Activated T-helper 17 cell treated with anti-CD3 and anti-CD28 coated beads, Interleukin-2, amount 50 U/mL, for 72 hours (primary cell): ENCODE measurements around the gene TRMT2A. TPM values are rescaled to one million over a fixed set of nuclear protein-coding genes. Genes with fewer than 3 reads are reported as not detected.

Source experiments
- ATAC-seq: fragments of 150-1000 bp; cut with Tn5 transposase; replicated peaks from 2 replicates; pipeline ENCODE4 v1.10.0; 2021; ENCODE audit warnings: mild to moderate bottlenecking, moderate library complexity
- H3K27ac Mint-ChIP-seq: one replicate; pipeline ENCODE4 v1.8.0; 2022; ENCODE audit warnings: mixed read lengths
- H3K27me3 Mint-ChIP-seq: one replicate; pipeline ENCODE4 v1.8.0; 2022; ENCODE audit warnings: mixed read lengths
- H3K36me3 Mint-ChIP-seq: one replicate; pipeline ENCODE4 v1.8.0; 2022; ENCODE audit warnings: low read depth, mild to moderate bottlenecking, mixed read lengths
- H3K4me1 Mint-ChIP-seq: one replicate; pipeline ENCODE4 v1.8.0; 2022; ENCODE audit warnings: mixed read lengths
- H3K4me3 Mint-ChIP-seq: one replicate; pipeline ENCODE4 v1.8.0; 2022; ENCODE audit warnings: mild to moderate bottlenecking, mixed read lengths
- H3K9me3 Mint-ChIP-seq: one replicate; pipeline ENCODE4 v1.8.0; 2022; ENCODE audit warnings: mixed read lengths
- total RNA-seq, 2 donors: library from RNA; stranded (reverse); gene quantifications; one replicate each; pipeline ENCODE4 v1.2.3, GENCODE V29; 2022

The TRMT2A gene
- total RNA-seq, 2 donors from 2014 or later = 71.7 to 110 TPM

DNA sequence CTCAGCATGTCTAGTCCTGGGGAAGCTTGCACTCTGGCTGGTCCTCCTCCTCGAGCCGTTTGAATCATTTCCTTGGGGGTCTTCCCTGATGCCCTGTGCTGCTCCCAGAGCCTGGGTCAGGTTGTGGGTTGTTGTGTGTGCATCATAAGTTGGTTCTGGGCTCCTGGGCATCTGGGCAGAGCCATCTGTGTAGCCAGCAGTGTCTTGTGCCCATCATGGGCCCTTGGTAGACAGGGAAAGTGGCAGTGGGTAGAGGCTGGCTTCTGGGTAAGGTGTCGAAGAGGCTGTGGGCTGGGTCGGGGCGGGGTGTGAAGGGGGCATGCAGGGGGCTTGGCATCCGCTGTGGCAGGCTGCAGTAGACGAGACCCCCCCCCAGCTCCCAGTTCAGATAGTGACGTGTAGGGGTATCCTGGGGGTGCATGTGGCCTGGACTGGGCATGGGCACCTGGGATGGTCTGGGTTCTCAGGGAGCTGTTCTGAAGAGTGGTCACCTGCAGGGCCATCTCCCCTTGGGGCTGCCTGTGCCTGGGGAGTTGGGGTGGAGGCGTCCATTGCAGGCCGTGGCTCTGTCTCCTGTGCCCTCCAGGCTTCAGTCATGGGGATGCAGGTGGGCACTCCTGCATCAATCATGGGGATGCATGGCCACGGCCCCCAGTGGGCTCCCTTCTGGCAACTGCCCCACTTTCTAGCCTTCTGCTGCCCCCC, 7.2 kb upstream of the TRMT2A start:
- H3K4me1 Mint-ChIP-seq = no peaks in the 10 kb centered on the region
- H3K27ac Mint-ChIP-seq = peak overlapping the region; percentile 33
- H3K4me3 Mint-ChIP-seq = no peak overlapping the region
- H3K9me3 Mint-ChIP-seq = no peaks in the 10 kb centered on the region
- H3K27me3 Mint-ChIP-seq = no peaks in the 10 kb centered on the region
- H3K36me3 Mint-ChIP-seq = peaks cover 91% of the 10 kb centered on the region
- ATAC-seq = no peak

DNA sequence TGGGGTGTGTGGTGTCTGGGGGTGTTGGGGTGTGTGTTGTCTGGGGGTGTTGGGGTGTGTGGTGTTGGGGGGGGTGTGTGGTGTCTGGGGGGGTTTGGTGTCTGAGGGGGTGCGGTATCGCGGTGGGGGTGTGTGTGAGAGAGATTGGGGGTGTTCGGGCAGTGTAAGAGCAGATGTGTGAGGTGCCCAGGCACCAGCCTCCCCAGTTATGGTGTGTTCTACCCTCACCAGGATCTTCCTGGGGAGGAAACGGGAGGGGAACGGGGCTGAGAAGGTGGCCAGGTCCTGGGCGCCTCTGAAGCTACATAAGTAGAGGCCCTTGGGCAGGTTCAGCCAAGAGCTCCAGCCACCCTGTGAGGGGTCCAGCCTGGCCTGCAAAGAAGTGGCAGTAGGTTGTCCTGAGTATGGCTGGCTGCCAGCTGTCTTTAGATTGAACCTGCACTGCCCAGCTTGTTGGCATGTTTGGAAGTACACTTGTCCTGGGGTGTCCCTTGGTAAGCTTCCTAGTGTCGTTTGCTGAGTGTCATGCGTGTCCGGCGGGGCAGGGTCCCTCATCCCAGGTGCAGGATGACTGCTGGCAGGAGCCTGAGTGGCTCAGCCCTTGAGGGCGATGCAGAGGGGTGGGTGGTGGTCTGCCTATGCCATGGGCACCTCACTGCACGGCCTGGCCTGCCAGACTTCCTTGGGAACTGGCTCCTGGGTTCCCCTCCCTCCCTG, 6.5 kb upstream of the TRMT2A start:
- Mint-ChIP-seq H3K27ac (peak overlapping the region; percentile 33), H3K4me1 (peaks cover 4% of the 10 kb centered on the region), H3K27me3 (no peaks in the 10 kb centered on the region), H3K4me3 (no peak overlapping the region), H3K9me3 (no peaks in the 10 kb centered on the region), H3K36me3 (peaks cover 98% of the 10 kb centered on the region)
- no peak for ATAC-seq

DNA sequence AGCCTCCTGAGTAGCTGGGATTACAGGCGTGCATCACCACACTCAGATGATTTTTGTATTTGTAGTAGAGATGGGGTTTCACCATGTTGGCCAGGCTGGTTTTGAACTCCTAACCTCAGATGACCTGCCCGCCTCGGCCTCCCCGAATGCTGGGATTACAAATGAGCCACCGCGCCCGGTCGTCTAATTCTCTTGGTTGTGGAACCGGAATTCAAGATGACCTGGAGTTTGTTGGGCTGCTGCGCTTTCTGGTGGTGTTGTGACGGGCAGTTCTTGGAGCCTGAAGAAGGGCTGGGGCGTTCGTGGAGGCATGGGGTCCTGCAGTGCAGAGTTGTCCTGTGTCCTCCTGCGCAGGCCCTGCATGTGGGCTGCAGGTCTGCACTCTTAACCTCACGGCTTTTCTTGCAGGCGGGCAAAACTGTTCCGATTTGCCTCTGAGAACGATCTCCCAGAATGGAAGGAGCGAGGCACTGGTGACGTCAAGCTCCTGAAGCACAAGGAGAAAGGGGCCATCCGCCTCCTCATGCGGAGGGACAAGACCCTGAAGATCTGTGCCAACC, 4.9 kb upstream of the TRMT2A start:
- Mint-ChIP-seq H3K27ac (no peak overlapping the region), H3K4me1 (peaks cover 4% of the 10 kb centered on the region), H3K36me3 (peaks cover 97% of the 10 kb centered on the region), H3K27me3 (no peaks in the 10 kb centered on the region), H3K4me3 (peak overlapping the region; percentile 16), H3K9me3 (no peaks in the 10 kb centered on the region)
- ATAC-seq = no peak

DNA sequence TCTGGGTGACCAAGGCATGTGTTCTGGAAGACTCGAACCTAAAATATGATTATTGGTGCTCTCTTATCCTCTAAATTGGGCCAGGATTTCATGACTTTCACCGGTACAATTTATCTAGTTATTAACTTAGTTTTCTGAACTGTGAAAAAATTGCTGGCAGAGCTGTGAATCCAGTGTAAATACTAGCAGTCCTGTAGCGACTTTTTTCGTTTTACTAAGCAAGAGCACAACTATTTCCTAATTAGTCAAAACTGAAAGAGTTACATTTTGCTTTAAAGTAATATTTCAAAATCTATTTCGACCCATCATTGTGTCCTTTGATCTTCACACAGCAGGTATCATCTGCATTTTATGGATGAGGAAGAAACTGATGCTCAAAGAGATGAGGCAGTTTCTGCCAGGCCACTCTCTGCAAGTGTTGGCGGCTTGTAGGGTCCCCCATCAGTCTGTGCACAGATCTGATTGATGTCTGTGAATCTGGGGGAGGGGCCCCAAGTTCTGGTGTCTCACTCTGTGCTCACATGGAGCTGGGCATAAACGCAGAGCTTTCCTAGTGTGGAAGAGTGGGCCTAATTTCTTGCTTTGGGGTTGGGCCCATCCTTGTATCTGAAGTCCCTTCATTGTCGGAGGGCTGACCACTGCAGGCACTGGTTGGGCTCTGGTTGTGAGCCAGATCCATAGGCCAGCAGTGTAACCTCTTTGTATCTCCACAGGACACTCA, 1.4 kb upstream of the TRMT2A start:
- H3K36me3 Mint-ChIP-seq = peaks cover 90% of the 10 kb centered on the region
- H3K4me3 Mint-ChIP-seq = peak overlapping the region; percentile 86
- ATAC-seq = no peak
- peak overlapping the region; percentile 90 for H3K27ac Mint-ChIP-seq
- no peaks in the 10 kb centered on the region for H3K9me3 Mint-ChIP-seq
- peaks cover 9% of the 10 kb centered on the region for H3K4me1 Mint-ChIP-seq
- no peaks in the 10 kb centered on the region for H3K27me3 Mint-ChIP-seq

DNA sequence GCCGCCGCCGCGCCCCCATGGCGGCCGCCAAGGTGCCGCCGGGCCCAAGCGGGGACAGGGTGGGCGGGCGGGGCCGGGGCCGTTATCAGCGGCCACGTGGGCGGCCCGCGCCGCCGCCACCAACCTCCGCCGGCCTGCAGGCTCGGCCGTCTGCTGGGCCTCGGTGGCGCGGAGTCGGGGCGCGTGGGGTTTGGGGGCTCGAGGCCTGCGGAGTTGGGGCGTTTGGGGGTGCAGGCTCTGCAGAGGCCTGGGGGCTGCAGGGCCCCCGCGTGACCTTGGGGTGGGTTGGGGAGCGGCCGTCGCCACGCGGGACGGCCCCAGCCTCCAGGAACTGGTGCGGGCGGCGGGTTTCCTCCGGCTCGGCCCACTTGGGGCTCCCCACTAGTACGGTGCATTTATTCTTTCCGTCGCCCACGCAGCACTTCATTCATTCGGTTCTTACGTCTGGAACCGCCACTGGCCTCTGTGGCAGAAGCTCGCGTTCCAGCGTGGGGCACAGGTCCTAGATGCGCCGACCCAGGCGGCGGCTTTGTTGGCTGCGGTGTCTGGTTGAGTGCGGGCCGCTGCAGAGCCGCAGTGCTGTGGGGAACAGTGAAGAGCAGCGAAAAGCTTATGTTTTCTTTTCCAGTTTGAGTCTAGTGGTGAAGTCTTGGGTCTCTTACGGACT, 740 bp upstream of the TRMT2A start:
- H3K36me3 Mint-ChIP-seq = peaks cover 83% of the 10 kb centered on the region
- H3K4me1 Mint-ChIP-seq = peaks cover 9% of the 10 kb centered on the region
- ATAC-seq = peak; percentile 53

DNA sequence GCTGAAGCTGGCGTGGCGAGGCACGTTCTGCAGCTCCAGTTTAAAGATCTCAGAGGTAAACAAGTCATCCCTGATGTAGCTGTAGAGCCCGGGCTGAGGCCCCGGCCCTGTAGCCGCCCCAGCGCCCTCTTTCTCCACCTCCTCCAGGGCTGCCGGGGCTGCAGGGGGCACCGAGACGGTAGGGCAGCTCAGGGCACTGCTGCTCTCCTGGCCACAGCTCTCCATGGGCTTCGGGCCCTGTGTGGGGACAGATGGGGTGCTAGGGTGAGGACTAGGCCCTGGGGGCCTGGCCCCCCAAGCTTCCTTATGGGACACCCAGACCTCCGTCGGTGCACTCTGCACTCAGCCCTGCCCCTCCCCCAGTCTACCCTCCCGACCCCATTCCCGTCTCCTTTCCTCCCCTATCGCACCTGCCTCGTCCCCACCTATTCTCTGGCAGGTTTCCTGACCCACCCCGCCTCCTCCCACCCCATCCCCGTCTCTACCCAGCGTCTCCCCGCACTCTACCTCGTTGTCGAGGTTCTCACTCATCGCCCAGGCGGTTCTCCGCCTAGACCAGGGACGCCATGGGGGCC, 563 bp downstream of the TRMT2A start:
- Mint-ChIP-seq H3K27ac (peak overlapping the region; percentile 90), H3K27me3 (no peaks in the 10 kb centered on the region), H3K4me1 (peaks cover 14% of the 10 kb centered on the region), H3K4me3 (peak overlapping the region; percentile 86), H3K36me3 (peaks cover 80% of the 10 kb centered on the region), H3K9me3 (no peaks in the 10 kb centered on the region)
- no peak for ATAC-seq

More for the DNA sequence above, 740 bp upstream of the TRMT2A start:
- Mint-ChIP-seq H3K27ac (peak overlapping the region; percentile 90), H3K9me3 (no peaks in the 10 kb centered on the region), H3K4me3 (peak overlapping the region; percentile 86), H3K27me3 (no peaks in the 10 kb centered on the region)

DNA sequence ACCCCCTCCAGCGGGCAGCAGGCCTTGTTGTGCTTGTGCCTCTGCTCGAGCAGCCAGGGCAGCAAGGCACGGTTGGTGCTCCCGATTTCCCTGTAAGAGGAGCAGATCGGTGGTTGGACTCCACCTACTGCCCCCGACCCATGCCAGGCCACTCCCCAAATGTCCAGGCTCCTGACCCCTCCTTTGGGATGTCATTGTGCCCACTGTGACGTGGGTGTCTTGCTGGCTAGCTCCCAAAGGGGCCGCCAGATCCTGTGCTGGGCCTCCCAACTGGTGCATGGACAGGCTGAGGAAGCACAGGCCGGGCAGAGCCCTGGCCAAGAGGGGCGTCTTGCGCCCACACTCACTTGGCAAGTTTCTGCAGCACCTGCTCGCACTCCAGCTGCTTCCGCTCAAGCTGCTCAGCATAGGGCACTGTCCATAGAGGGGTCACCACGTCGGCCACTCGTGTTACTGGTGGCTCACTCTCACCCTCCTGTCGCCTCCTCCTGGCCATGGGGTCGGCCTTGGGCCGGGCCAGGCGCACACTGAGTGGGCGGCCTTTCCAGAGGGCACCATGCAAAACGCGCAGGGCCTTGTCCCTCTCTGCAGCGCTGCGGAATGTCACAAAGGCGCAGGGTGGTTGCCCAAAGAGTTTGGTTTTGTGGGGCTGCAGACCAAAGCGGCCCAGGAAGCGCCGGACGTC, 1.2 kb downstream of the TRMT2A start, which contains the start of gene RANBP1:
Gene RANBP1 (plus strand): TSS at position 414 of the 685 bp plus-strand sequence. CDS start 81 bp downstream, at position 495.
- Mint-ChIP-seq H3K4me1 (peaks cover 14% of the 10 kb centered on the region), H3K27ac (peak within 1 kb of the TSS; percentile 90)

DNA sequence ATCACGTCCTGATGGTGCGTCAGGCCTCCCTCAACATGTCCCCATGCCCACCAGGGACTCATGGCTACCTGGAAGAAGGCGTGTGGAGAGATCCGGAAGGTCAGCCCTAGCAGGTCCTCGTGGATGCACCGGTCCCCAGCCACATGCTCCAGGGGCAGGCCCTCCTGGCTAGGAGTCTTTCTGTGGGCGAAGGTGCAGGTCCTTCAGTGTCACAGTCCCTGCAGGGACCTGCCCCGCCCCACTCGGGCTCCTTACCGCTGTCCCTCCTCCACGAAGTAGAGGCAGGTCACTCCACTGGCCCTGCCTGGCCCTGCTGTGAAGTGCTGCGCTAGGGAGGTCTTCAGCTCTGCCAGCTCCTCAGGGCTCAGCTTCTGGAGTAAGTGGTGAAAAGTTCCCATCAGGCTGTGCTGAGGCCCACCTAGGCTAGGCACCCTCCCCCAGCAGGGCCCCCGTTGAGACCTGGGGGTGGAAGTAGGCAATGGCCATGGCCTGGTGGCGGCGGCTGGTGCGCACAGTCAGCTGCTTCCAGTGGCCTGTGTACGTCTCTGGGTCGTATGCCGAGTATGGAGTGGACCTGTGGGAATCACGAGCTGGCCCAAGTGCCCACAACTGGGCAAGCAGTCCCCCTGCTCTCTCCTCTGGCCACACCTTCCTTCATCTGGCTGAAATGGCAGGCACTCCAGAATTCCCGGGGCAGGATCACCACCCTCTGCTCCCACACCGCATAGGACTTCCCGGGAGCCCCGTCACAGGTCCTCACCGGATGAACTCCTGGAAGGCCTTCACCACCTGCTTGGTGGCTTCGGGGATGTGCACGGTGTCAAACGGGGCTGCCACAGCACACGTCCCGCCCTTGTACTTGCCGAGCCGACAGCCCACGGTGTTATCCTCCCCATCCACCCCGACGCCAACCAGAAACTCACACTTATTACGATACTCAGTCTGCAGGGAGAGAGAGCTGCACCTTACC, 2.2 kb downstream of the TRMT2A start:
- Mint-ChIP-seq H3K4me3 (peak overlapping the region; percentile 86), H3K27me3 (no peaks in the 10 kb centered on the region), H3K36me3 (peaks cover 80% of the 10 kb centered on the region), H3K9me3 (no peaks in the 10 kb centered on the region), H3K27ac (peak overlapping the region; percentile 85), H3K4me1 (peaks cover 14% of the 10 kb centered on the region)
- no peak for ATAC-seq

More for the DNA sequence above, 1.2 kb downstream of the TRMT2A start, which contains the start of gene RANBP1:
- no peak for ATAC-seq
- Mint-ChIP-seq H3K4me3 (peak within 1 kb of the TSS; percentile 86), H3K36me3 (peaks cover 80% of the 10 kb centered on the region), H3K9me3 (no peaks in the 10 kb centered on the region), H3K27me3 (no peaks in the 10 kb centered on the region)

DNA sequence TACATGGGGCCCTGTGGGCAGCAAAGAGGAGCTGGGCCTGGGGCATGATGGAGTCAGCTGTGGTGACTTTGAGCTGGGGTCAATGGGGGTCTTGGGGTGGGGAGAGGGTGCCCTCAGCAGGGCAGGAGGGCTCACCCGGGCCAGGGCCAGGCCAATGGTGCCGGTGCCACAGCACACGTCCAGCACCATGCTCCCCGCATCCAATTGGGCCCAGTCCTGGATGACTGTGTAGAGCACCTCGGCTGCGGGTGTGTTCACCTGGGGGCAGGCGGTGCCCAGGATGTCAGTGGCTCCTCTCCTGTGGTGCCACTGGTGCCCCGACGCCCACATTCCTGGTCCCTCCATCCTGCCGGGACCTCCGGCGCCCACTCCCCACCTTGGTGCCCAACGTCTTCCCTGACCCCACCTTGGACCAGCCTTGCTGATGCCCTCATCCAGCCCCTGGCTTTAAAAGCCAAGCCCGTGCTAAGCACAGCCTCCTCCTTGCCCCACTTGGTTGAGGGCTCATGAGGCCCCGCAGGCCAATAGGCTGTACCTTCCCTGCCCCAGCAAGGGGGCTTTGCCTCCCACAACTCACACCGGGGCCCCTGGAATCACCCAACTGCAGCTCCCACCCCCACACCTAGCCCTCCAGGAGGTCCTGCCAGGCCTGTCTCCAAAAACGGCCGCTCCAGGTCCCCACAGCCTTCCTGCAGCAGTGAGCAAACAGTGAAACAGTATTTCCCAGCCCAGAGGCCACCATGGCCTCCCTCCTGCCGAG, 3.3 kb downstream of the TRMT2A start:
- H3K27me3 Mint-ChIP-seq = no peaks in the 10 kb centered on the region
- H3K36me3 Mint-ChIP-seq = peaks cover 79% of the 10 kb centered on the region
- peak overlapping the region; percentile 85 for H3K27ac Mint-ChIP-seq
- no peaks in the 10 kb centered on the region for H3K9me3 Mint-ChIP-seq
- no peak for ATAC-seq
- H3K4me3 Mint-ChIP-seq = no peak overlapping the region
- H3K4me1 Mint-ChIP-seq = peaks cover 11% of the 10 kb centered on the region

DNA sequence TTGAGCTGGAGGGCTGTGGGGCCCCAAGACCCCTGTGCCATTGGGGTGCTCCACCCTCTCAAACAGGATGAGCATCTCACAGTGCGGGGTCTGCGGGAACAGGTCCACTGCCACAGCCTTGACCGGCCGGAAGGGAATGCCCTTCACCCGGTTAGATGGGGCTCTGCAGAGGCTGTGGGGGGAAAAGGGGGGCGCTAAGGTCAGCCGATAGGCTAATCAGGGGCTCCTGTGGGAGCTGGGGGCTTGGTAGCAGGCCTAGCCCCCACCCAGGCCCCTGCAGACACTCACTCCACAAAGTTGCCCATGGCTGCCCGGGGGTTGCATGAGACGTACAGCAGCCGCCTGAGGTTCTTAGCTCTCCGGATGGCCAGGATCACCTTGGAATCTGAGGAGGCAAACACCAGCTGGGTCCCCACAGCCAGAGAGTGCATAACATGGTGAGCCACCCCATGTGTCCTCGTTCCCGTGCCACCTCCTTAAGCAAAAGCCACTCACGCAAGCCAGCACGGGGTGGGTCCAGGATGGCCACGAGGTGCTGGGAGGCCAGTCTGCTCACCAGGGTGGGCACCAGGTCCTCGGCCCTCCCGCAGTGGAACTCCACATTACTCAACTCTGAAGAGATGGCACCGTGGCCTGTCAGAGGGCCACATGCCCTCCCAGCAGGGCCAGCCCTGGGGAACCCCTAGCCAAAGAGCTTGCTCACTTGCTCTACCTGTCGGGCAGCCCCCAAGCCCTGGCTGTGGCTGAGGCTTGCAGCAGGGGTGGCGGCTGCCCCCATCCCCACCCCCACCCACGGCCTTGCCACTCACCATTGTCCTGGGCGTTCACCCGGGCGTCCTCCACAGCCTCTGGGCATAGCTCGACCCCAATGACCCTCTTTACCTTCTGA, 4.2 kb downstream of the TRMT2A start:
- H3K36me3 Mint-ChIP-seq = peaks cover 77% of the 10 kb centered on the region
- no peak overlapping the region for H3K27ac Mint-ChIP-seq
- no peaks in the 10 kb centered on the region for H3K27me3 Mint-ChIP-seq
- H3K9me3 Mint-ChIP-seq = no peaks in the 10 kb centered on the region
- peaks cover 10% of the 10 kb centered on the region for H3K4me1 Mint-ChIP-seq
- no peak for ATAC-seq
- no peak overlapping the region for H3K4me3 Mint-ChIP-seq
